ENCODE measurements around the gene ATP2B1. TPM values are rescaled to one million over a fixed set of nuclear protein-coding genes. Genes with fewer than 3 reads are reported as not detected.

Gene ATP2B1
- total RNA-seq, 1 experiment from 2014 or later, result 48.5 TPM

DNA sequence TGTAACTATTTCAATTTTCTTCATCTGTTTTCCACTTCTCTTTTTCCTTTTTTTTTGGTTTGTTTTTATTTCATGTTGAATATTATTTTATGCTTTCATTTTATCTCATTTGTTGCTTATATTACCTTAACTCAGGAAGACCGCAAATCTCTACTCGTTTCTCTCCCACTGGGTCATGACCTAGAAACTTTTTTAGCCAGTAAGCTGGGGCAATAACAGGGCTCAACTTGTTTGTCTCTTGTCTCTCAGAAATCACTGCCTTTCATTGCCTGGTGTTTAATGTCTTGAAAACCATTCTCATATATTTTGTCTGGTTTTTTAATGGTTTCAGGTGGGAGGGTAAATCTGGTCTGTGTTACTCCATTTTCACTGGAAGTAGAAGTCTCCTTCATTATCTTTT is 36.6 kb upstream of the ATP2B1 start:
- H3K79me2 ChIP-seq (ENCODE audit: low read length), result no peaks in the 10 kb centered on the region
- intact Hi-C loops (cut with micrococcal nuclease), result no loop called here
- H2AFZ ChIP-seq (ENCODE audit: low read length), result no peak overlapping the region
- no peaks in the 10 kb centered on the region for H3K9me2 ChIP-seq (replicated peaks; ENCODE audit: low read length)
- H3F3A ChIP-seq (ENCODE audit: low read length, unreplicated experiment), result peaks cover 4% of the 10 kb centered on the region
- ChIA-PET POLR2A (ENCODE audit: unreplicated experiment) (no interaction called here), CTCF (no interaction called here)
- H3K4me1 ChIP-seq (ENCODE audit: insufficient read depth, low read length), result peaks cover 6% of the 10 kb centered on the region
- H3K36me3 ChIP-seq (ENCODE audit: low read depth, low read length), result 0 out of 2 replicates have a peak, but pooled peaks cover 3% of the 10 kb centered on the region
- no peak overlapping the region for H3K9ac ChIP-seq (ENCODE audit: low read length)
- BruUV-seq (replicated peaks), result no TSS peak
- peaks cover 10% of the 10 kb centered on the region for H3K9me3 ChIP-seq (ENCODE audit: low read length)
- H3K4me3 ChIP-seq (ENCODE audit: low read length), result no peak overlapping the region
- TF ChIP-seq EZH2 (IDR thresholded peaks at IDR 0.05; ENCODE audit: low read length, unreplicated experiment), result no peak
- TF ChIP-seq, protein P1, sequence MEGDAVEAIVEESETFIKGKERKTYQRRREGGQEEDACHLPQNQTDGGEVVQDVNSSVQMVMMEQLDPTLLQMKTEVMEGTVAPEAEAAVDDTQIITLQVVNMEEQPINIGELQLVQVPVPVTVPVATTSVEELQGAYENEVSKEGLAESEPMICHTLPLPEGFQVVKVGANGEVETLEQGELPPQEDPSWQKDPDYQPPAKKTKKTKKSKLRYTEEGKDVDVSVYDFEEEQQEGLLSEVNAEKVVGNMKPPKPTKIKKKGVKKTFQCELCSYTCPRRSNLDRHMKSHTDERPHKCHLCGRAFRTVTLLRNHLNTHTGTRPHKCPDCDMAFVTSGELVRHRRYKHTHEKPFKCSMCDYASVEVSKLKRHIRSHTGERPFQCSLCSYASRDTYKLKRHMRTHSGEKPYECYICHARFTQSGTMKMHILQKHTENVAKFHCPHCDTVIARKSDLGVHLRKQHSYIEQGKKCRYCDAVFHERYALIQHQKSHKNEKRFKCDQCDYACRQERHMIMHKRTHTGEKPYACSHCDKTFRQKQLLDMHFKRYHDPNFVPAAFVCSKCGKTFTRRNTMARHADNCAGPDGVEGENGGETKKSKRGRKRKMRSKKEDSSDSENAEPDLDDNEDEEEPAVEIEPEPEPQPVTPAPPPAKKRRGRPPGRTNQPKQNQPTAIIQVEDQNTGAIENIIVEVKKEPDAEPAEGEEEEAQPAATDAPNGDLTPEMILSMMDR (conservative IDR thresholded peaks at IDR 0.05; ENCODE audit: low read depth, low read length), result no peak
- no peak for TF ChIP-seq EZH2phosphoT487 (IDR thresholded peaks at IDR 0.05; ENCODE audit: borderline replicate concordance, low read length)
- DNase-seq (no peak), ATAC-seq (no peak)
- H3K27ac ChIP-seq (ENCODE audit: low read length), result no peak overlapping the region
- no peaks in the 10 kb centered on the region for H3K27me3 ChIP-seq (ENCODE audit: low read length)
- H4K20me1 ChIP-seq (ENCODE audit: low read length), result no peaks in the 10 kb centered on the region
- H3K4me2 ChIP-seq (ENCODE audit: low read length), result no peak overlapping the region

DNA sequence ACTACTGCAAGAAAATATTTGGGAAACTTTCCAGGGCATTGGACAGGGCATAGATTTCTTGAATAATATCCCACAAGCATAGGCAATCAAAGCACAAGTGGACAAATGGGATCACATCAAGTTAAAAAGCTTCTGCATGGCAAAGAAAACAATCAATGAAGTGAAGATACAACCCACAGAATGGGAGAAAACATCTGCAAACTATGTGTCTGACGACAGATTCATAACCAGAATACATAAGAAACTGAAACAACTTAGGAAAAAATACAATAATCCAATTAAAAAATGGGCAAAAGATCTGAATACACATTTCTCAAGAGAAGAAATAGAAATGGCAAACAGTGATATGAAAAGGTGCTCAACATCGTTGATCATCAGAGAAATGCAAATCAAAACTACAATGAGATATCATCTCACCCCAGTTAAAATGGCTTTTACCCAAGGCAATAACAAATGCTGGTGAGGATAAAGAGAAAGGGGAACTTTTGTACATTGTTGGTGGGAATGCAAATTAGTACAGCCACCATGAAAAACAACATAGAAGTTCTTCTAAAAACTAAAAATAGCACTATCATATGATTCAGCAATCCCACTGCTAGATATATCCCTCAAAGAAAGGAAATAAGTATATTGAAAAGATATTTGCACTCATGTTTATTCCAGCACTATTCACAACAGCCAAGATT is 33.8 kb upstream of the ATP2B1 start:
- Histone ChIP-seq H3K9me3 (ENCODE audit: low read length) (peaks cover 10% of the 10 kb centered on the region), H2AFZ (ENCODE audit: low read length) (no peak overlapping the region), H3K79me2 (ENCODE audit: low read length) (no peaks in the 10 kb centered on the region), H3K9me2 (replicated peaks; ENCODE audit: low read length) (no peaks in the 10 kb centered on the region), H3K9ac (ENCODE audit: low read length) (no peak overlapping the region), H3K4me3 (ENCODE audit: low read length) (no peak overlapping the region), H4K20me1 (ENCODE audit: low read length) (no peaks in the 10 kb centered on the region), H3K27ac (ENCODE audit: low read length) (no peak overlapping the region), H3K27me3 (ENCODE audit: low read length) (no peaks in the 10 kb centered on the region), H3K4me2 (ENCODE audit: low read length) (no peak overlapping the region), H3K36me3 (ENCODE audit: low read depth, low read length) (0 out of 2 replicates have a peak, but pooled peaks cover 3% of the 10 kb centered on the region), H3K4me1 (ENCODE audit: insufficient read depth, low read length) (no peaks in the 10 kb centered on the region), H3F3A (ENCODE audit: low read length, unreplicated experiment) (no peaks in the 10 kb centered on the region)
- intact Hi-C loops (cut with micrococcal nuclease), result no loop called here
- ChIA-PET CTCF (no interaction called here), POLR2A (ENCODE audit: unreplicated experiment) (no interaction called here)
- no peak for DNase-seq
- ATAC-seq, result no peak
- TF ChIP-seq EZH2phosphoT487 (IDR thresholded peaks at IDR 0.05; ENCODE audit: borderline replicate concordance, low read length), result no peak
- no peak for TF ChIP-seq EZH2 (IDR thresholded peaks at IDR 0.05; ENCODE audit: low read length, unreplicated experiment)
- TF ChIP-seq, protein P1 (conservative IDR thresholded peaks at IDR 0.05; ENCODE audit: low read depth, low read length), result no peak
- BruUV-seq (replicated peaks), result no TSS peak

DNA sequence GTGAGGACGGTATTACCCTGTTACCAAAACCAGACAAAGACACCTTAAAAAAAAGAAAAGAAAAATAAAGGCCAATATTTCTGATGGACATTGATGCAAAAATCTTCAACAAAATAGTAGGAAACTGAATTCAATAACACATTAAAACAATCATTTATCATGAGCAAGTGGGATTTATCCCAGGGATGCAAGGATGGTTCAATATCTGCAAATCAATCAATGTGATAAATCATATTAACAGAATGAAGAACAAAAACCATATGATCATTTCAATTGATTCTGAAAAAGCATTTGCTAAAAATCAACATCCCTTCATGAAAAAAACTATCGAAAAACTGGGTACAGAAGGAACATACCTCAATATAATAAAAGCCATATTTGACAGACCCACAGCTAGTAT is 32.3 kb upstream of the ATP2B1 start:
- Histone ChIP-seq H4K20me1 (ENCODE audit: low read length) (no peaks in the 10 kb centered on the region), H3K9ac (ENCODE audit: low read length) (no peak overlapping the region), H3K4me2 (ENCODE audit: low read length) (no peak overlapping the region), H3K79me2 (ENCODE audit: low read length) (no peaks in the 10 kb centered on the region), H3K9me2 (replicated peaks; ENCODE audit: low read length) (no peaks in the 10 kb centered on the region), H3K27ac (ENCODE audit: low read length) (no peak overlapping the region), H3K4me3 (ENCODE audit: low read length) (no peak overlapping the region), H3F3A (ENCODE audit: low read length, unreplicated experiment) (no peaks in the 10 kb centered on the region), H3K36me3 (ENCODE audit: low read depth, low read length) (peaks cover 3% of the 10 kb centered on the region; the same call in 1 of the 2 replicates), H3K27me3 (ENCODE audit: low read length) (no peaks in the 10 kb centered on the region), H2AFZ (ENCODE audit: low read length) (no peak overlapping the region), H3K9me3 (ENCODE audit: low read length) (peaks cover 10% of the 10 kb centered on the region), H3K4me1 (ENCODE audit: insufficient read depth, low read length) (no peaks in the 10 kb centered on the region)
- DNase-seq (no peak), ATAC-seq (no peak)
- BruUV-seq (replicated peaks), result no TSS peak
- no peak for TF ChIP-seq EZH2phosphoT487 (IDR thresholded peaks at IDR 0.05; ENCODE audit: borderline replicate concordance, low read length)
- TF ChIP-seq, protein P1 (conservative IDR thresholded peaks at IDR 0.05; ENCODE audit: low read depth, low read length), result no peak
- TF ChIP-seq EZH2 (IDR thresholded peaks at IDR 0.05; ENCODE audit: low read length, unreplicated experiment), result no peak
- POLR2A ChIA-PET (ENCODE audit: unreplicated experiment), result no interaction called here
- intact Hi-C loops (cut with micrococcal nuclease), result no loop called here
- CTCF ChIA-PET, result no interaction called here
